Epithelial cell of esophagus (primary cell): Measurements from ENCODE around the gene ITGAD.

ENCODE experiments used
- DNase-seq: peaks from one replicate; pipeline ENCODE4 v3.0.0; 2010; ENCODE audit warnings: low read depth
- H3K4me3 ChIP-seq: 2 replicates; pipeline ENCODE4 v1.5.1; 2011; ENCODE audit warnings: mild to moderate bottlenecking, low read length, control low read depth
- TF ChIP-seq, protein P1 (sequence below): IDR thresholded peaks from 2 replicates; pipeline ENCODE4 v1.5.1; 2011; ENCODE audit warnings: low read depth, mild to moderate bottlenecking, low read length, control low read depth, inconsistent platforms; ENCODE audit not compliant: insufficient read depth; ENCODE audit errors: missing control alignments

The ITGAD gene

DNA sequence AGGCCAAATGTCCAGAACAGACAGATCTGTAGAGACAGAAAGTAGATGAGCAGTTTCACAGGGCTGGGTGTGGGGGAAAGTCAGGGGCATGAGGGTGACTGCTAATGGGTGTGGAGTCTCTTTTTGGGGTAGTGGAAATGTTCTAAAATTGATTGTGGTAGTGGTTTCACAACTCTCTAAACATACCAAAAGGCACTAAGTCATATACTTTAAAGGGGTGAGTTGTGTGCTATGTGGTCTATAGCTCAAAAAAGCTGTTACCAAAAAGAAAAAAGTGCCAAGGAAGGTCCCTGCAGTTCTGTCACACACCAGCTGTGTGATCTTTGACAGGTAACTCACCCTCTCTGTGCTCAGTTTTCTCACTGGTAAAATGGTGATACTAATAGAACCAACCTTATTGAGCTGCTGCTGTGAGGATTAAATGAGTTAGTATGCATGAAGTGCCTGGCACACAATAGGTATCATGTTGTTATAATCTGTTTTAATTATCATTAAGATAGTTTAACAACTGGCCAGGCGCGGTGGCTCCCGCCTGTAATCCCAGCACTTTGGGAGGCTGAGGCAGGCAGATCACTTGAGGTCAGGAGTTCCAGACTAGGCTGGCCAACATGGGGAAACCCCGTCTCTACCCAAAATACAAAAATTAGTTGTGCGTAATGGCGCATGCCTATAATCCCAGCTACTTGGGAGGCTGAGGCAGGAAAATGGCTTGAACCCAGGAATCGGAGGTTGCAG is 27.8 kb upstream of the ITGAD start:
- no peak overlapping the region for H3K4me3 ChIP-seq
- TF ChIP-seq, protein P1, sequence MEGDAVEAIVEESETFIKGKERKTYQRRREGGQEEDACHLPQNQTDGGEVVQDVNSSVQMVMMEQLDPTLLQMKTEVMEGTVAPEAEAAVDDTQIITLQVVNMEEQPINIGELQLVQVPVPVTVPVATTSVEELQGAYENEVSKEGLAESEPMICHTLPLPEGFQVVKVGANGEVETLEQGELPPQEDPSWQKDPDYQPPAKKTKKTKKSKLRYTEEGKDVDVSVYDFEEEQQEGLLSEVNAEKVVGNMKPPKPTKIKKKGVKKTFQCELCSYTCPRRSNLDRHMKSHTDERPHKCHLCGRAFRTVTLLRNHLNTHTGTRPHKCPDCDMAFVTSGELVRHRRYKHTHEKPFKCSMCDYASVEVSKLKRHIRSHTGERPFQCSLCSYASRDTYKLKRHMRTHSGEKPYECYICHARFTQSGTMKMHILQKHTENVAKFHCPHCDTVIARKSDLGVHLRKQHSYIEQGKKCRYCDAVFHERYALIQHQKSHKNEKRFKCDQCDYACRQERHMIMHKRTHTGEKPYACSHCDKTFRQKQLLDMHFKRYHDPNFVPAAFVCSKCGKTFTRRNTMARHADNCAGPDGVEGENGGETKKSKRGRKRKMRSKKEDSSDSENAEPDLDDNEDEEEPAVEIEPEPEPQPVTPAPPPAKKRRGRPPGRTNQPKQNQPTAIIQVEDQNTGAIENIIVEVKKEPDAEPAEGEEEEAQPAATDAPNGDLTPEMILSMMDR, result no peak
- no peak for DNase-seq

- DNase-seq, result no peak
- TF ChIP-seq, protein P1, result no peak
- H3K4me3 ChIP-seq, result no peak overlapping the region
These were observed 25.3 kb upstream of the ITGAD start for GRCh38 chr16:31367853-31368252.

GRCh38 chr16:31371008-31371407 is 22.1 kb upstream of the ITGAD start:
- DNase-seq, result no peak
- TF ChIP-seq, protein P1, result no peak
- no peak overlapping the region for H3K4me3 ChIP-seq

GRCh38 chr16:31371619-31372484 is 21.3 kb upstream of the ITGAD start:
- DNase-seq, result no peak
- no peak overlapping the region for H3K4me3 ChIP-seq
- TF ChIP-seq, protein P1, result no peak

GRCh38 chr16:31373235-31373634 is 19.9 kb upstream of the ITGAD start:
- no peak overlapping the region for H3K4me3 ChIP-seq
- no peak for DNase-seq
- TF ChIP-seq, protein P1, result no peak

GRCh38 chr16:31375231-31375630 is 17.9 kb upstream of the ITGAD start:
- DNase-seq, result no peak
- TF ChIP-seq, protein P1, result no peak
- H3K4me3 ChIP-seq, result no peak overlapping the region
